NK-92 treated with Interleukin-12 subunit alpha and Interleukin-12 subunit beta, amount 100 ng/mL, for 24 hours (cell line): Measurements from ENCODE around the gene FBXO7.

Source experiments
- DNase-seq: peaks from one replicate; lab custom pipeline; 2025; lab: John Stamatoyannopoulos, UW

Gene FBXO7

DNA sequence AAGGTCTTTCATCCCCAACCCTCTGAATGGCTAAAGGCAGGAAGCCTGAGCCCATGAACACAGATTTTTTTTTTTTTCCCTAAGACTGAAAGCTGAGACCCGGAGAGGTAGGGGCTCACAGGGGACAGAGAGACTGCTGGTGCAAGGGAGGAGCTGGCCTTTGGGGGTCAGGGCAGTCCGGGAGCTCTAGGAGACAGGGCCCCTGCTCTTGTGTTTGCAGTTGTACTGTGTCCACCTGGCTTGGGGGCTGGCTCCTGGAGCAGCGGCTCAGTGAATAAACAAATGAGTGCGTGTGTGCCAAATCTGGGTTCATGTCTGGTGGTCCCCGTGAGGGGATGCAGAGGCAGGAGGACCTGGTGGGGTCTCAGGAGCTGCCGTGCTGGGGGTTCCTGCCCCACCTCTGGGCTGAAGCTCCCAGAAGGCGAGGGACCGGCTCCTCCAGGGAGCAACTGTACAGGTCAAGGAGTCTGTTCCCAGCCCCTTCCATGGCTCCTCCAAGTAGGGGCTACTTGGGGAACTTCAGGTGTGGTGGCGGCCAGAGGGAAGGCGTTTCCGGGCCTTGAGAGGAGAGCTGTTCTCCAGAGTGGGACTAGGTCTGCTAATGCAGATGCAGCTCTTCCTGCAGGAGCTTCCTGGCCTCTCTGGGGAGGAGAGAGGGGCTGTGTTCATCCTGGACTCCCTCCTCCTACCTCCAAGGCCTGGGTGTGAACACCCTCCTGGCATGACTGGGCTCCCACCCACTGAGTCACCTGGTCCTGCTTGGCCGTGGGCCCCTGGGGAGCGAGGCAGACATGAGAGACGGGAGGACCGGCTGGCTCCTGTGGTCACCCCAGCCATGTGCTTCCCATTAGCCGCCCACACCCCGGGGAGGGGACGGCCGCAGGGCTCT, 57.6 kb downstream of the FBXO7 start:
- no peak for DNase-seq

- DNase-seq, result no peak
These were observed 58.2 kb downstream of the FBXO7 start for GRCh38 chr22:32532820-32533128.

DNA sequence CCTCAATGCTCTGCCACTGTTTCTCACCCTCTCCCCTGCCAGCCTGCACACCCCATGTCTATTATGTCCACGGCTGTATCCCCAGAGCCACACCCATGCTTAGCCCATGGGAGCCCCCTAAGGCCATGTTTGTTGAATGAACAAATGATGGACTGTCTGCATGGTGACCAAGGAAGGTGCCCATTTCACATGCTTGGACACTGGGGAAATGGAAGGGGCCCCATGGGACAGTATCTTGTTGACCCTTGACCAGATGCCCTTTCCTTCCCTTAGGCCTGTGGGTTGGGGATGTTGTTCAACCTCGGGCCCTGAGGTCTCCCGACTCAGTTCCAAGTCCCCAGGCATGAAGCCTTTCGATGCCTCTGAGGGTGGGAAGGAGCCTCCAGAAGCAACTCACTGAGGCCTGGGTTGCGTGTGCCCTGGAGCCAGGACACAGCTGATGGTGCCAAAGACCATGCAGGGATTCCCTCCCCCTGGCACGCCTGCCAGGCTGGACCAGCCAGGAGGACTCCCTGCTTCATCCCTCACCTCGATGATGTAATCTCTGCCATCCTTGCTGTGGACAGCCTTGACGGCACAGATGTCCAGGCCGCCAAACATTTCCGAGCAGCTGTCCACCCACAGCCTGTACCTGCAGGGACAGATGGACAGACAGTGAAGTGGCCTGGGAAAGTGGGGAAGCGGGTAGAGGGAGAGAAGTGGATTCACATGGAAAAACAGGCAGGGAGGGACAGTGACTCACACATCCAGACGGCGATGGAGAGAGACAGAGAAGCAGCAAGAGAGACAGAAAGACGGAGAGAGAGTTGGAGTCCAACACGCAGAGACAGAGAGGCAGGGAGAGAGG, 58.9 kb downstream of the FBXO7 start:
- no peak for DNase-seq

DNA sequence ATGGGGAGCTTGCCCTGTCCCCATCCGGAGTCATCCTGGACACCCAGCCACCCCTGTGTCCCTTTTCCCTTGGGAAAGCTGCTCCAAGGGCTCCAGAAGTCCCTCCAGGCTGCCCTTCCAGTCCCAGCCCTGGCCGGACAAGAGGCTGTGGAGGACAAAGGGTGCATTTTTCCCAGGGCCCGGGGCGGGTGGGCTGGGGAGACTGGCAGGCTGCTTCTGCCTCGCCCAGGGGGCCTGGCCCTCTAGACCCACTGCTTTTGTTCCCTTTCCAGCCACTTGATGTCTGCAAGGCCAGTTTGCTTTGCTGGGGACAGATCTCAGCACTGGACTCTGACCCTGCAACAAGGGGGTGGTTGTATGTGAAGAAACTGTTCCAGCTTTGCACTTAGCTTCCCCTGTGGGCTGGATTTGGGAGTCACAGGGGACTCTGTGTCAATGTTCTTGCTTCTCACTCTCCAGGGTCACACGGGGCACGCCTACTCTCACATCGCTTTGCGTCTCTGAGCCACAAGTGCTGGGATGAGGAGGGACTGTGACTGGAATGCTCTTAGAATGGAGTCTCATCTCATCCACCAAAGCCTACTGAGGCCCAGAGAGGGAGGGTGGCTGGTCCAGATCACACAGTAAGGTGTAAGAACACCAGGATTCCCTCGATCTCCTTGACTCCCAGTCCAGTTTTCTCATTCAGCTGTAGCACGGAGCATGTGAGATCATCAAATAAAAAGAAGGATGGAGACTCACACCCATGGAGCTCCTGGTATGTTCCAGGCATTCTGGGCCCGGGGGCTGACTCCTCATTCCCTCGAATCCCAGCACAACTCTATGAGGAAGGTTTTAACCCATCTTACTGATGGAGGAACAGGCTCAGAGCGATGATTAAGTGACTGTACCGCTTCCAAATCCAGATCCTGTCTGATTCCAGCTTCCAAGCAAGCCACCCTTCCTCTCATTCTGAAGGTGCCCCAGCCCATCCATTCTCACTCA, 59.9 kb downstream of the FBXO7 start:
- DNase-seq, result no peak

GRCh38 chr22:32535531-32536190, 61.0 kb downstream of the FBXO7 start:
- no peak for DNase-seq

- no peak for DNase-seq
These were observed 61.7 kb downstream of the FBXO7 start for GRCh38 chr22:32536352-32536751.

DNA sequence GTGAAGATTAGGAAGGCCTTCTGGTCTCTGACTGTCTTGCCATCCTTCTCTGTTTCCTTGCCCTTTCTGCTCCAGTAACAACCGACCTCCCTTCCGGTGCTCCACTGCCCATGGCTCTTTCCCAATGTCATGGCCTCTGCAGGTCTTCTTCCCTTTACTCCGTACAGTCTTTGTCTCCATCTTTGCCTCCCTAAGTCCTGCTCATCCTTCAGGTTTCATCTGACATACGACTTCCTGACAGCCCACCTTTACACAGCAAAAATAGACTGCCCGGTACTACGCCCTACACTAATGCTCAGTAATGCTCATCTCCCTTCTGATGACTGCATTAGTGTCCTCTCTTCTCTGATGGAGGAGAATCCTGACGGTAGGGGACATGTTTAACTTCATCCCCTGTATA, 63.9 kb downstream of the FBXO7 start:
- no peak for DNase-seq

DNA sequence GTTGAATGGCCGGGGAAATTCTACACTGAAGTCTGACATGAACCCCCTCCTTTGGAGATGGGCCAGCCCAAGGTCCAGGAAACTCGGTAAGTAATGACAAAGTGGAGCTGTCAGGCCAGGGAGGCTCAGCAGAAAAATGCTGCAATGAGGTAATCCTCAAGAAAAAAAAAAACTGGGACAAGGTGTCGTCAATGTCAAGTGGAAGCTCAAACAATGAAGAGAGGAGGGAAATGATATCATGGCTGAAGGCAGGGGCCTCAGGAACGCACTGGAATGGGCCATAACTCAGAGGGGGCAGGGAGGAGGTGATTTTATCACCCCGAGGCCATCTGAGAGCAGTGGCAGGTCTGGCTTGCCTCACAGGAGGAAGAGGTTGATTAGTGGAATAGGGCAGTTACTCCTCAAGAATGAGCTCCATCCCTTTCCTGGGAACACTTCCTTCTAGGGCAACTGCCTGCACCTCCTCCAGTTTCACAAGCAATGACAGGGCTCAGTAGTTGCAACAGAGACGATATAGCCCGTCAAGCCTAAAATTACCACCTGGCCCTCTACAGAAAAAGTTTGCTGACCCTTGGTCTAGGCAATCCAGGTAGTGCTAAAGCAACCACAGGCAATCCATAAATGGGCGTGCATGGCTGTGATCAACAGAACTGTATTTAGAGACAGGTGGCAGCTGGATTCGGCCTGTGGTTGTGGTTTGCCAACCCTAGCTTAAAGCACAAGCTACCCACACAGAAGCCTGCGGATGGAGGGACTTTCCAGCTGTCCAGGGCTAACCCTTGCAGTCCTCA, 65.2 kb downstream of the FBXO7 start:
- no peak for DNase-seq

GRCh38 chr22:32541481-32541880, 66.9 kb downstream of the FBXO7 start:
- DNase-seq, result no peak

DNA sequence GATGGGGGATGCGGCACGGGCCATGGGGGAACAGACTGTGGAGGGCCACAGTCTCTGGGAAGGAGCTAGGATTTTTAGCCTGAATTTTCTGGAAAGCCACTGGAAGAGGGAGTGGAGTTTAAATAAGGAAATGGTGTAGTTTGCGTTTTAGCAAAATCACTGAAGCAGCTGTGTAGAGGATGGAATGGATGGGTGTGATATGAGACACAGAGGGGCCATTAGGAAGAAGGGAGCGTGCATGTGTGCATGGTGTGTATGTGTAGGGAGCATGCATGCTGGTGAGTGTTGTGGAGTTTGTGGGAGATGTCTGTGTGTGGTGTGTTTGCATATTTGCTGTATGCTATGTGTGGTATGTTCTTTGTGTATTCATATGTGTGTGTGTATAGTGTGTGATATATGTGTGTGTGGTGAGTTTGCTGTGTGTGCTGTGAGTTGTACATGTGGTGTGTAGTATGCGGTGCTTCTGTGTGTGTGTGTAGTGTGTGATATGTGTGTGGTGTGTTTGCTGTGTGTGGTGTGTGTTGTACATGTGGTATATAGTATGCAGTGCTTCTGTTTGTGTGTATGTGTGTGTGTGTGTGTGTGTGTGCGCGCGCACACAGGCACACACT, 67.6 kb downstream of the FBXO7 start:
- DNase-seq, result no peak

- DNase-seq, result no peak
These were observed 68.2 kb downstream of the FBXO7 start for GRCh38 chr22:32542677-32543357.

- no peak for DNase-seq
These were observed 70.4 kb downstream of the FBXO7 start for GRCh38 chr22:32544953-32545558.

GRCh38 chr22:32545801-32546200, 71.2 kb downstream of the FBXO7 start:
- DNase-seq, result no peak

- DNase-seq, result no peak
These were observed 71.9 kb downstream of the FBXO7 start for GRCh38 chr22:32546496-32546895.

GRCh38 chr22:32546935-32547334, 72.3 kb downstream of the FBXO7 start:
- no peak for DNase-seq

GRCh38 chr22:32548039-32548438, 73.4 kb downstream of the FBXO7 start:
- DNase-seq, result no peak
